ENCODE data around the gene SMNDC1.
"Not testable (repeated sequence)": the region's sequence is repeated elsewhere in the genome, so short reads cannot be mapped to it uniquely, and the experiment has no call there.

Gene SMNDC1

GRCh38 chr10:110284262-110284661 lies 20.5 kb downstream of the SMNDC1 start:
- DNase-seq (ENCODE audit: low spot score), result no peak

- peak; percentile 18 for DNase-seq (ENCODE audit: low spot score)
Measured at GRCh38 chr10:110279407-110279986, 25.2 kb downstream of the SMNDC1 start.

- no peak for DNase-seq (ENCODE audit: low spot score)
Measured at GRCh38 chr10:110278562-110279406, 25.9 kb downstream of the SMNDC1 start.

- no peak for DNase-seq (ENCODE audit: low spot score)
Measured at GRCh38 chr10:110277591-110277990, 27.1 kb downstream of the SMNDC1 start.

GRCh38 chr10:110276603-110277002 lies 28.1 kb downstream of the SMNDC1 start:
- DNase-seq (ENCODE audit: low spot score), result no peak

- DNase-seq (ENCODE audit: low spot score), result no peak
Measured at GRCh38 chr10:110275128-110275729, 29.5 kb downstream of the SMNDC1 start.

GRCh38 chr10:110274647-110275046 lies 30.1 kb downstream of the SMNDC1 start:
- no peak for DNase-seq (ENCODE audit: low spot score)

- DNase-seq (ENCODE audit: low spot score), result no peak
Measured at GRCh38 chr10:110274072-110274627, 30.6 kb downstream of the SMNDC1 start.

- DNase-seq (ENCODE audit: low spot score), result no peak
Measured at GRCh38 chr10:110273474-110273873, 31.2 kb downstream of the SMNDC1 start.

- DNase-seq (ENCODE audit: low spot score), result not testable (repeated sequence)
Measured at GRCh38 chr10:110272995-110273394, 31.7 kb downstream of the SMNDC1 start.

- DNase-seq (ENCODE audit: low spot score), result peak; percentile 3
Measured at GRCh38 chr10:110269374-110270318, 35.1 kb downstream of the SMNDC1 start.

GRCh38 chr10:110268971-110269370 lies 35.7 kb downstream of the SMNDC1 start:
- DNase-seq (ENCODE audit: low spot score), result no peak

GRCh38 chr10:110268442-110268841 lies 36.3 kb downstream of the SMNDC1 start:
- DNase-seq (ENCODE audit: low spot score), result no peak

GRCh38 chr10:110267276-110267675 lies 37.4 kb downstream of the SMNDC1 start:
- DNase-seq (ENCODE audit: low spot score), result no peak

GRCh38 chr10:110265573-110266193 lies 39.0 kb downstream of the SMNDC1 start:
- no peak for DNase-seq (ENCODE audit: low spot score)

- DNase-seq (ENCODE audit: low spot score), result no peak
Measured at GRCh38 chr10:110263164-110263563, 41.6 kb downstream of the SMNDC1 start.

- DNase-seq (ENCODE audit: low spot score), result no peak
Measured at GRCh38 chr10:110260746-110261477, 43.8 kb downstream of the SMNDC1 start.

- DNase-seq (ENCODE audit: low spot score), result no peak
Measured at GRCh38 chr10:110259317-110259716, 45.4 kb downstream of the SMNDC1 start.

- no peak for DNase-seq (ENCODE audit: low spot score)
Measured at GRCh38 chr10:110258542-110258941, 46.2 kb downstream of the SMNDC1 start.

- no peak for DNase-seq (ENCODE audit: low spot score)
Measured at GRCh38 chr10:110254467-110254866, 50.3 kb downstream of the SMNDC1 start.

GRCh38 chr10:110252151-110252550 lies 52.6 kb downstream of the SMNDC1 start:
- no peak for DNase-seq (ENCODE audit: low spot score)
